Dendritic cell treated with granulocyte-macrophage colony-stimulating factor and Interleukin-4, amounts not matched to agents 40 ng/mL and 50 ng/mL, for 4 days (primary cell): ENCODE measurements around the gene GRIA2.
"Not testable (repeated sequence)": the region's sequence is repeated elsewhere in the genome, so short reads cannot be mapped to it uniquely, and the experiment has no call there.

Source experiments
- H3K27ac Mint-ChIP-seq: one replicate; pipeline ENCODE4 v1.8.0; 2022; ENCODE audit warnings: mild to moderate bottlenecking, mixed read lengths
- H3K27me3 Mint-ChIP-seq: one replicate; pipeline ENCODE4 v1.8.0; 2022; ENCODE audit warnings: mild to moderate bottlenecking, mixed read lengths
- H3K36me3 Mint-ChIP-seq: one replicate; pipeline ENCODE4 v1.8.0; 2022; ENCODE audit warnings: low read depth, mixed read lengths
- H3K4me1 Mint-ChIP-seq: one replicate; pipeline ENCODE4 v1.8.0; 2022; ENCODE audit warnings: low read depth, mixed read lengths
- H3K4me3 Mint-ChIP-seq: one replicate; pipeline ENCODE4 v1.8.0; 2022; ENCODE audit warnings: mild to moderate bottlenecking, moderate library complexity, mixed read lengths
- H3K9me3 Mint-ChIP-seq: one replicate; pipeline ENCODE4 v1.8.0; 2022; ENCODE audit warnings: mixed read lengths
- intact Hi-C: fragments of 100-400 bp; cut with micrococcal nuclease; formaldehyde crosslinking; loops from one replicate; pipeline ENCODE4 v1.15.0; 2022

Gene GRIA2

GRCh38 chr4:157220371-157220881, at the start of gene GRIA2:
Gene GRIA2, plus strand, starts transcription at chr4:157220728. Its CDS starts 315 bp downstream, at chr4:157221043.
- H3K27me3 Mint-ChIP-seq, result peaks cover 53% of the 10 kb centered on the region
- H3K4me3 Mint-ChIP-seq, result peak within 1 kb of the TSS; percentile 47
- intact Hi-C loops, result no loop called here
- H3K27ac Mint-ChIP-seq, result no peak within 1 kb of the TSS
- H3K36me3 Mint-ChIP-seq, result no peaks in the 10 kb centered on the region
- peaks cover 14% of the 10 kb centered on the region for H3K4me1 Mint-ChIP-seq
- no peaks in the 10 kb centered on the region for H3K9me3 Mint-ChIP-seq

- Mint-ChIP-seq H3K4me1 (no peaks in the 10 kb centered on the region), H3K27me3 (no peaks in the 10 kb centered on the region), H3K36me3 (no peaks in the 10 kb centered on the region), H3K9me3 (no peaks in the 10 kb centered on the region), H3K27ac (no peak overlapping the region), H3K4me3 (no peak overlapping the region)
- intact Hi-C loops, result no loop called here
Measured at GRCh38 chr4:157172011-157172410, 48.5 kb upstream of the GRIA2 start.

- H3K27ac Mint-ChIP-seq, H3K4me3 Mint-ChIP-seq, H3K36me3 Mint-ChIP-seq, H3K4me1 Mint-ChIP-seq, H3K9me3 Mint-ChIP-seq, intact Hi-C loops, H3K27me3 Mint-ChIP-seq: not testable (repeated sequence)
Measured at GRCh38 chr4:157180268-157180667, 40.3 kb upstream of the GRIA2 start.

- H3K9me3 Mint-ChIP-seq, result no peaks in the 10 kb centered on the region
- intact Hi-C loops, result no loop called here
- H3K36me3 Mint-ChIP-seq, result no peaks in the 10 kb centered on the region
- H3K4me3 Mint-ChIP-seq, result no peak overlapping the region
- no peaks in the 10 kb centered on the region for H3K4me1 Mint-ChIP-seq
- H3K27me3 Mint-ChIP-seq, result peaks cover 1% of the 10 kb centered on the region
- no peak overlapping the region for H3K27ac Mint-ChIP-seq
Measured at GRCh38 chr4:157184300-157184699, 36.2 kb upstream of the GRIA2 start.

- peaks cover 8% of the 10 kb centered on the region for H3K9me3 Mint-ChIP-seq
- intact Hi-C loops, result no loop called here
- no peaks in the 10 kb centered on the region for H3K4me1 Mint-ChIP-seq
- peaks cover 1% of the 10 kb centered on the region for H3K27me3 Mint-ChIP-seq
- H3K27ac Mint-ChIP-seq, result no peak overlapping the region
- H3K4me3 Mint-ChIP-seq, result no peak overlapping the region
- no peaks in the 10 kb centered on the region for H3K36me3 Mint-ChIP-seq
Measured at GRCh38 chr4:157185363-157185762, 35.2 kb upstream of the GRIA2 start.

DNA sequence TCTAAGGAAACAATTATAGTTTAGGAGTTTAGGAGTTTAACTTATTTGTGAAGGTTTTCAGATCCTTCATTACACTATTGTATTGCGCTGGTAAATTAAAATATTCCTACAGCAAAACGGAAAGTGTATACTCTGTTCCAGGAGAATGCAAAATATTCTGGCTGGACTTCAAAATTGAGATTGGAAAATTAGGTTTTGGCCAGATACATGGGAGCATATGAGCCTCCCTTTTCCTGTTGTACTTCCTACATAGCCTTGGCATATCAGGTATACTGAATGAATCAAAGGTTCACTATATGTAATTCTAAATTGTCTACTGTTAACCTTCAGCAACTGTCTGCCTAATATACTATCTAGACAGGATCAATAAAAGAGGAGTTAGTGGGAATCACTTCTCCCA, 25.2 kb upstream of the GRIA2 start:
- Mint-ChIP-seq H3K4me3 (no peak overlapping the region), H3K4me1 (no peaks in the 10 kb centered on the region), H3K9me3 (no peaks in the 10 kb centered on the region), H3K36me3 (no peaks in the 10 kb centered on the region), H3K27me3 (peaks cover 5% of the 10 kb centered on the region), H3K27ac (no peak overlapping the region)
- intact Hi-C loops, result no loop called here

DNA sequence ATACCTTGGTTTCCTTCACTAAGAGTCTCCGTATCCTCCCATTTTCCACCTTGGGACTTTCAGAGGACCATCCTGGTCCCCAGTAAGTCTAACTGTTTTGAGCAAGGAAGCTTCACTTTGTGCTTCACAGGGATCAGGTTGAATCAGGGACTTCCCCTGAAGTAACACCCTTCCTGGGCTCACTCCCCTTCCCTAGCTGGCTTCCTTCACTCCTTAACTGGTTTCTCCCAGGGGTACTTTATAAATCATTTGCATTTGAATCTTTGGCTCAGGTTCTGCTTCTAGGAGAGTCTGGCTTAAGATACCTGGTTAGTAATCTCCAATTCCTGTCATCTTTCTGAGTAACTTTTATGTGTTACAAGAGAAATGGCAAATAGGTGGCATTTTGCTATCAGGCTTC, 24.5 kb upstream of the GRIA2 start:
- peaks cover 5% of the 10 kb centered on the region for H3K27me3 Mint-ChIP-seq
- no peaks in the 10 kb centered on the region for H3K36me3 Mint-ChIP-seq
- H3K27ac Mint-ChIP-seq, result no peak overlapping the region
- H3K4me3 Mint-ChIP-seq, result no peak overlapping the region
- no peaks in the 10 kb centered on the region for H3K4me1 Mint-ChIP-seq
- intact Hi-C loops, result no loop called here
- no peaks in the 10 kb centered on the region for H3K9me3 Mint-ChIP-seq

DNA sequence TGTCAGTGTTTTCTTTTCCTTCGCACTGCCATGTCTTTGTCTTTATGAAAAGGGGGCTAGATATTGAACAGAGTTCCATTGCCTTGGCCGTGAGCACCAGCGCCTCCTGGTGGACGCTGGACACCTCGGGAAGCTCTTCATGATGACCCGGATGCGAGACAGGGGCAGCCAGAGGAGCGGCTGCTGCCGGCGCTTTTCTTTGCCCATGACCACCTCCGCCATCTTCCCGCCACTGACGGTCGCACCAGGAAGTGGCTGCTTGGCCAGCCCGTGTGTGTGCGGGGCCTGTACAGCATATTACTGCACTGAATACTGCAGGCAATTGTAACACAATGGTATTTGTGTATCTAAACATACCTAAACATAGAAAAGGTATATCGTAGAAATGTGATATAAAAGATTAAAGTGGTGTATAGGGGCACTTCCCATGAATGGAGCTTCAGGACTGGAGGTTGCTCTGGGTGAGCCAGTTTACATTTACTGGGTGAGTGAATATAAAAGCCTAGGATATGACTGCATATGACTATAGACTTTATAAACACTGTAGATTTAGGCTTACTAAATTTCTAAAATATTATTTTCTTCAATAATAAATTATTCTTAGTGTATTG, 15.8 kb upstream of the GRIA2 start:
- no peaks in the 10 kb centered on the region for H3K36me3 Mint-ChIP-seq
- intact Hi-C loops, result loop anchor here (1.0 to 5.0 kb wide), 2 partner anchors 729 to 1247 kb away; no protein-coding TSS in a partner anchor
- H3K9me3 Mint-ChIP-seq, result no peaks in the 10 kb centered on the region
- no peaks in the 10 kb centered on the region for H3K27me3 Mint-ChIP-seq
- no peak overlapping the region for H3K27ac Mint-ChIP-seq
- no peaks in the 10 kb centered on the region for H3K4me1 Mint-ChIP-seq
- no peak overlapping the region for H3K4me3 Mint-ChIP-seq

DNA sequence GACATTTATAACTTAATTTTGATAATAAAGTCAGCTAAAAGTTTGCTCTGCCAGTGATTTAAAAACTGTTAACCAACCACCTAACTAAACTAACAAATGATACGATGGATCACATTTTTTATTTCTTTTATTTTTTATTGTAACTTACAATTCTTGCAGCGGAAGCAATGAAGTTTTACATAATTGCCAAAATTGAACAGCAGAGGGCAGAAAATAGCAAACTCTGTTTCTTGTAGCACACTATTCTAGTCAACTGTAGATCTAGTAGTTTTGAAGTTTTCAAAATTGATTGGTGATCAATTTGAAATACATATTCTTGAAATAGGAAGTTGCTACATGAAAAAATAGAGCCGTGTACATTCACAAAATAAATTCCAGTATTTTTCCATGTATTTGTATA, 2.8 kb upstream of the GRIA2 start:
- Mint-ChIP-seq H3K36me3 (no peaks in the 10 kb centered on the region), H3K27me3 (peaks cover 37% of the 10 kb centered on the region), H3K4me3 (no peak overlapping the region), H3K4me1 (peaks cover 11% of the 10 kb centered on the region), H3K27ac (no peak overlapping the region), H3K9me3 (no peaks in the 10 kb centered on the region)
- intact Hi-C loops, result loop anchor here (2.0 to 5.0 kb wide), 2 partner anchors 761 to 955 kb away; partner anchors contain the start of gene GASK1B

DNA sequence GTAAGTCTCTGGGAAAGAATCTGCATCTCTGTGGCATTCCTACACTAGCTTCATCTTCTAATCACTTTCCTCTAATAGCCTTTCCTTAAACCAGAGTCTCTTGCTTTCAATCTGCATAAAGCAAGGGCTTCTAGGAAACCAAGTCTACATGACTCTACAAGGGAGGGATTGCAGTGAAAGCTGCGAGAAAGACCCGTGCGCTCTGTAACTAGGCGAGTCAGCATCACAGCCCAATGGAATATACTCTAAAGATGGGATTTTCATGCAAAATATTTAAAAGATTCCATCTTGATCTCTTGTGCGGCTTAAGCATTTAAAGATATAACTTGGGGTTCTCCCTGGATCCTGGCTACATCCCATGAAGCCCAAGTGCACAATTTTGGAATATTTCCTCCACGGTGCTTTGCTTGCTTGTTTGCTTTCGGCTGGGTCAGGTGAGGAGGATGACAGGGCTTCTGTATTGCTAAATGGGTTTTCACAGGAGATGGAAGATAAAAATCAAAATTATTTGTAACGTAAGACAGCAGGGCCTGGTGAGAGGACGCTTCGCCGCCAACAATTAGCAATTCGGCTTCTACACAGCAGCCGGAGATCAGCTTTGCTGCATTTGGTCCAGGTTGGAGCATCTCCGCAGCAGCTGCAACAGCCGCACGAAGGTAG, 687 bp upstream of the GRIA2 start:
- intact Hi-C loops, result loop anchor here (5.0 kb wide), 1 partner anchor 952 kb away; the partner anchor contains the start of gene GASK1B
- Mint-ChIP-seq H3K4me3 (no peak overlapping the region), H3K36me3 (no peaks in the 10 kb centered on the region), H3K27ac (no peak overlapping the region), H3K4me1 (peaks cover 14% of the 10 kb centered on the region), H3K27me3 (peaks cover 51% of the 10 kb centered on the region), H3K9me3 (no peaks in the 10 kb centered on the region)

- H3K9me3 Mint-ChIP-seq, result no peaks in the 10 kb centered on the region
- peak overlapping the region; percentile 56 for H3K4me3 Mint-ChIP-seq
- intact Hi-C loops, result no loop called here
- H3K36me3 Mint-ChIP-seq, result no peaks in the 10 kb centered on the region
- peaks cover 51% of the 10 kb centered on the region for H3K27me3 Mint-ChIP-seq
- H3K27ac Mint-ChIP-seq, result no peak overlapping the region
- H3K4me1 Mint-ChIP-seq, result peaks cover 14% of the 10 kb centered on the region
Measured at GRCh38 chr4:157221426-157221894, 932 bp downstream of the GRIA2 start.

DNA sequence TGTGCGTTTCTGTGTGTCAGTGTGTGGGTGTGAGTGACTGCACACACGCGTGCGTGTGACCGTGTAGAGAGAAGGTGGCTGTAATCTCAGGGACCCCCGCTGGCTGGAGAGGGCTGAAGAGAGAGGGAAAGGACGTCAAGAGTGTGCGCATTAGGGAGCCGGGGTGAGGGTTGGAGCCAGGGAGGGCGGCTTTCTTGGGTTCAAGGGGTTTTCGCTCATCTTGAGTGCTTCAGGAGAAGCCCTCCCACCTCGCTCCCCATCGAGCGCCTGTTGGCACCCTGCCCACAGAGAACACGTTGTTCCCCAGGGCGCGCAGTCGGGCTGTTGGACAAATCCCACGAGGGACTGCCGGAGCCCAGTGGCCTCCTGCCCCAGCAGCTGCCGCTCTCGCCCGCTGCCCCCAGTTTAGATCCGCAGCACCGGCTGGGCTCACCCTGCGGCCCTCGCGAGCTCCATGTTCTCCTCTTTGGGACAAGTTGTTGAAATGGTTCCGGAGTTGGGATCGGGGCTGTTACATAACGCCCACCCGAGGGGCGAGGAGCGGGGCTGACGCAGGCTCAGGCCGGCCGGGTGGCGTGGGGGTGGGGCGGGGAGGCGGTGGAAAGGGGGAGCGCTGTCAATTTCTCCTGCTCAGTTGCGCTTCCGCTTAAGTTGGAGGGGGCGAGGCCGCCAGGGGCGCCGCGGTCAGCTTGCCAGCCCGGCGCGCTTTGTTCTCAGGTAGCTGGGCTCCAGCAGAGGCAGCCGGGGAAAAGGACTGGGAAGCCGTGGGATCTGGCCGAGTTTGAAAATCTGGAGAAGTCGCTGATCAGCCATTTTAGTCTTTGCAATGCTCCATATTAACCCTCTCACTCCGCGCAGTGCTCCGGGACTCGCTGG, 1.6 kb downstream of the GRIA2 start:
- Mint-ChIP-seq H3K36me3 (no peaks in the 10 kb centered on the region), H3K27ac (no peak overlapping the region), H3K27me3 (peaks cover 51% of the 10 kb centered on the region), H3K4me3 (peak overlapping the region; percentile 69), H3K4me1 (peaks cover 14% of the 10 kb centered on the region), H3K9me3 (no peaks in the 10 kb centered on the region)
- intact Hi-C loops, result no loop called here

GRCh38 chr4:157222771-157223160, 2.2 kb downstream of the GRIA2 start:
- peaks cover 51% of the 10 kb centered on the region for H3K27me3 Mint-ChIP-seq
- intact Hi-C loops, result no loop called here
- H3K9me3 Mint-ChIP-seq, result no peaks in the 10 kb centered on the region
- peak overlapping the region; percentile 69 for H3K4me3 Mint-ChIP-seq
- no peak overlapping the region for H3K27ac Mint-ChIP-seq
- peaks cover 14% of the 10 kb centered on the region for H3K4me1 Mint-ChIP-seq
- H3K36me3 Mint-ChIP-seq, result no peaks in the 10 kb centered on the region

DNA sequence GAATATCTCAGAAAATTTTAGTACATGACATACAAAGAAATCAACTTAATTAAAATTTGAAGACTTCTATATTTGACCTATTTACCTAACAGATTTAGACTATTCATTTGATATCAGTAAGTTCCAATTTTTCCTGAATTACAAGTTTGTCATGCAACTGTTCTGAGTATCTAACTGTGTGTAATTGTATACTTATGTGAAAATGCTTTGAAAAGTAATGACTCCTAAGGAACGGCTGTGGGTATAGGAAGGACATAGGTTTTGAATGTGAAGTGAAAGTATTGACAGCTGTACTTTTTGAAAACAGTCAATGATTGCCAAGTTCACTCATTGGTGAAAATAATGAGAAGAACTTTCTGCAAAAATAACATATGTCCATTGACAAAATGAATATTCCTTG, 2.9 kb downstream of the GRIA2 start:
- Mint-ChIP-seq H3K36me3 (no peaks in the 10 kb centered on the region), H3K4me3 (no peak overlapping the region)
- intact Hi-C loops, result no loop called here

More for the DNA sequence above, 2.9 kb downstream of the GRIA2 start:
- Mint-ChIP-seq H3K4me1 (peaks cover 14% of the 10 kb centered on the region), H3K27me3 (peaks cover 52% of the 10 kb centered on the region), H3K27ac (no peak overlapping the region), H3K9me3 (no peaks in the 10 kb centered on the region)
